ENCODE results near the gene KLHL15.

DNA sequence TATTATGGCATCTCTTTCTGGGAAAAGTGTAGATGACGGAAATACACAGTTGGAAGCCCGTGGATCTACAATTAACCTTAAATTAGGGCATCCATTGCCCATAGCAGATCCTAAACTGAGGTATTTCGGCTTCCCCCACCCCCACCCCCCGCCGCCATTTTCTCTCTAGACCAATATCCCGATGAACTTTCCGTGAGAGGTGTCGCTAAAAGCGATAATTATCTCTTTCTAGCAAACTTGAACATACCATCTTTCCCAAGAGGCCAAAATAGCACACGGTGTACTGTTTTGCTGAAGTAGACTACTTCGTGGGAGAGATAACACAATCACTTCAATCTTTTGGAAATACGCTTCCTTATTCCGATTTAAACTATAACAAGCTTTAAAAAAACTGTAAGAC, 554 bp downstream of the KLHL15 start:
- TF ChIP-seq, protein P1, sequence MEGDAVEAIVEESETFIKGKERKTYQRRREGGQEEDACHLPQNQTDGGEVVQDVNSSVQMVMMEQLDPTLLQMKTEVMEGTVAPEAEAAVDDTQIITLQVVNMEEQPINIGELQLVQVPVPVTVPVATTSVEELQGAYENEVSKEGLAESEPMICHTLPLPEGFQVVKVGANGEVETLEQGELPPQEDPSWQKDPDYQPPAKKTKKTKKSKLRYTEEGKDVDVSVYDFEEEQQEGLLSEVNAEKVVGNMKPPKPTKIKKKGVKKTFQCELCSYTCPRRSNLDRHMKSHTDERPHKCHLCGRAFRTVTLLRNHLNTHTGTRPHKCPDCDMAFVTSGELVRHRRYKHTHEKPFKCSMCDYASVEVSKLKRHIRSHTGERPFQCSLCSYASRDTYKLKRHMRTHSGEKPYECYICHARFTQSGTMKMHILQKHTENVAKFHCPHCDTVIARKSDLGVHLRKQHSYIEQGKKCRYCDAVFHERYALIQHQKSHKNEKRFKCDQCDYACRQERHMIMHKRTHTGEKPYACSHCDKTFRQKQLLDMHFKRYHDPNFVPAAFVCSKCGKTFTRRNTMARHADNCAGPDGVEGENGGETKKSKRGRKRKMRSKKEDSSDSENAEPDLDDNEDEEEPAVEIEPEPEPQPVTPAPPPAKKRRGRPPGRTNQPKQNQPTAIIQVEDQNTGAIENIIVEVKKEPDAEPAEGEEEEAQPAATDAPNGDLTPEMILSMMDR (IDR thresholded peaks at IDR 0.05 in 8 of 11, conservative IDR thresholded peaks at IDR 0.05 in 3 of 11): no peak
- TF ChIP-seq POLR2AphosphoS5 (IDR thresholded peaks at IDR 0.05) (no peak), POLR2A (IDR thresholded peaks at IDR 0.05) (no peak)

Measured in spleen (tissue), 7 donors.